ENCODE data around the gene AMFR.

DNA sequence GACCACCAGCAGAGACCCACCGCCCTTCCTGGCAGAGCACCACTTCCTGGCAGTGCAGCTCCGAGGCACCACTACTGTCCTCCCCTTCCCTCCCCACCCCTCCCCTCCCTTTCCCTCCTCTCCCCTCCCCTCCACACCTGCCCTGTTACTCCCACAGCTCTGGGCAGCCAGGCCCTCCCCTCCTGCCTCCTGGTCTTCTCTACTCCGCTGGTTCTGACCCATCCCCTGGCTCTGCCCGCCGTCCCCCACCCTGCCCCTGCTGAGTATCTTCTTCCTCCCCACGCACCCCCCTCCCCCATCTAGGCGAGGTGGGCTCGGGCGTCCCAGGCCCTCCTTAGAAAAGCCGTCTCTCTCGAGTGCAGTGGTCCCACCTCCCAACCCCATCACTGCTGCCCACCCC, 77.7 kb downstream of the AMFR start:
- no peak for TF ChIP-seq REST (IDR thresholded peaks at IDR 0.05; ENCODE audit: insufficient read depth in 1 of 2, low read depth in 2 of 2, low read length in 2 of 2)
- TF ChIP-seq POLR2AphosphoS5 (IDR thresholded peaks at IDR 0.05; ENCODE audit: low read depth, low read length) = no peak
